HepG2 (cell line): ENCODE measurements around the gene PREX1. TPM values are rescaled to one million over a fixed set of nuclear protein-coding genes. Genes with fewer than 3 reads are reported as not detected.

ENCODE experiments used
- ATAC-seq: fragments of 200-7000 bp; cut with Tn5 transposase; 3 replicates; pipeline ENCODE4 v1.9.1; 2020; ENCODE audit warnings: mild to moderate bottlenecking, moderate library complexity
- BruUV-seq: library from RNA; stranded (reverse); fragments of 400-500 nt; replicated peaks from 2 replicates; lab custom pipeline; 2021; lab: Mats Ljungman, UMichigan
- CTCF ChIA-PET: fragments of 300-600 bp; formaldehyde crosslinking; extraction: SDS; loops from one replicate; lab custom pipeline; 2021; ENCODE audit warnings: low total read pairs, inconsistent platforms, low intra/inter-chr PET ratio; lab: Yijun Ruan, JAX
- POLR2A ChIA-PET: fragments of 350-600 bp; sonication (Branson Sonifier 250); formaldehyde crosslinking; loops from one replicate; lab custom pipeline; 2020; ENCODE audit warnings: antibody characterized with exemption, inconsistent platforms; lab: Yijun Ruan, JAX
- DNase-seq: peaks from one replicate; pipeline ENCODE4 v3.0.0-alpha.2; 2015; ENCODE audit warnings: low spot score
- FAIRE-seq: peaks from 3 replicates; lab custom pipeline; 2011; peaks lifted over from hg19 to GRCh38; lab: Jason Lieb, UNC
- H2AFZ ChIP-seq: one replicate; pipeline ENCODE4 v1.6.1; 2011; ENCODE audit warnings: low read length, inconsistent platforms
- H3K27ac ChIP-seq: fragments of 300-600 bp; 3 replicates; pipeline ENCODE4 v1.8.0; 2011; ENCODE audit warnings: mixed run types, mild to moderate bottlenecking, mixed read lengths, low read length, inconsistent platforms; ENCODE audit not compliant: insufficient read depth; ENCODE audit errors: extremely low read length
- H3K27me3 ChIP-seq, 2 experiments: fragments of 200-600 bp in 1 of 2; 2 replicates in 1 of 2; 3 replicates in 1 of 2; pipeline versions ENCODE4 v1.6.0 to v1.8.0; 2011; ENCODE audit warnings: low read length in 2 of 2, mild to moderate bottlenecking in 2 of 2, moderate library complexity in 2 of 2, inconsistent platforms in 1 of 2; ENCODE audit not compliant: insufficient read depth in 2 of 2, control insufficient read depth in 1 of 2
- H3K36me3 ChIP-seq, 2 experiments: fragments of 200-600 bp in 1 of 2; replicated peaks in 1 of 2; 2 replicates in 1 of 2; 3 replicates in 1 of 2; pipeline versions ENCODE4 v1.5.1 to v1.8.0; 2011; ENCODE audit warnings: low read length in 2 of 2, inconsistent platforms in 1 of 2; ENCODE audit not compliant: insufficient read depth in 2 of 2, control insufficient read depth in 1 of 2
- H3K4me1 ChIP-seq: 2 replicates; pipeline ENCODE4 v1.5.1; 2012; ENCODE audit warnings: low read length, inconsistent platforms; ENCODE audit not compliant: insufficient read depth
- H3K4me2 ChIP-seq: 2 replicates; pipeline ENCODE4 v1.6.0; 2011; ENCODE audit warnings: low read depth, low read length, inconsistent platforms
- H3K4me3 ChIP-seq, 3 experiments: fragments of 200-600 bp in 1 of 3; sonication (generic), shearing (Covaris generic) in 1 of 3; replicated peaks in 1 of 3; 2 replicates each; pipeline ENCODE4 v1.5.1; 2011 to 2016; ENCODE audit warnings: low read length in 3 of 3, inconsistent platforms in 2 of 3, low read depth in 2 of 3, mild to moderate bottlenecking in 2 of 3, control low read depth in 1 of 3, mixed read lengths in 1 of 3; ENCODE audit not compliant: insufficient read depth in 1 of 3
- H3K79me2 ChIP-seq: one replicate; pipeline ENCODE4 v1.6.1; 2011; ENCODE audit warnings: low read length, inconsistent platforms; ENCODE audit not compliant: insufficient read depth
- H3K9ac ChIP-seq: 2 replicates; pipeline ENCODE4 v1.6.0; 2011; ENCODE audit warnings: mild to moderate bottlenecking, low read depth, low read length, inconsistent platforms; ENCODE audit not compliant: insufficient read depth
- H3K9me3 ChIP-seq: 2 replicates; pipeline ENCODE4 v1.5.1; 2012; ENCODE audit warnings: mild to moderate bottlenecking, low read length
- H4K20me1 ChIP-seq: 2 replicates; pipeline ENCODE4 v1.6.0; 2011; ENCODE audit warnings: inconsistent platforms, mild to moderate bottlenecking, low read length, moderate library complexity; ENCODE audit not compliant: insufficient read depth
- CBX1 ChIP-seq: IDR thresholded peaks from one replicate; pipeline ENCODE4 v1.6.1; 2016; ENCODE audit warnings: antibody characterized with exemption, low read depth
- CHD4 ChIP-seq: fragments of 200-600 bp; sonication (generic); IDR thresholded peaks from 2 replicates; pipeline ENCODE4 v1.7.0; 2017; ENCODE audit warnings: mild to moderate bottlenecking, low read length, borderline replicate concordance
- HOXA5 ChIP-seq: sonication (generic); formaldehyde crosslinking; IDR thresholded peaks from 2 replicates; pipeline ENCODE4 v1.4.0; 2020; ENCODE audit warnings: missing genetic modification reagents
- KLF15 ChIP-seq: sonication (generic); formaldehyde crosslinking; IDR thresholded peaks from 2 replicates; pipeline ENCODE4 v1.8.1; 2023; ENCODE audit warnings: borderline replicate concordance, mild to moderate bottlenecking, inconsistent platforms, missing genetic modification reagents, mixed read lengths
- LRRFIP1 ChIP-seq: sonication (generic); formaldehyde crosslinking; conservative IDR thresholded peaks from 2 replicates; pipeline ENCODE4 v1.4.0; 2020; ENCODE audit warnings: missing genetic modification reagents
- MTF2 ChIP-seq: sonication (generic); formaldehyde crosslinking; IDR thresholded peaks from 2 replicates; pipeline ENCODE4 v1.5.0; 2020; ENCODE audit warnings: missing genetic modification reagents, borderline replicate concordance
- RARA ChIP-seq: IDR thresholded peaks from 2 replicates; pipeline ENCODE4 v1.6.1; 2016; ENCODE audit warnings: missing genetic modification reagents, missing compliant biosample characterization
- RARG ChIP-seq: sonication (generic); formaldehyde crosslinking; IDR thresholded peaks from 2 replicates; pipeline ENCODE4 v1.4.0; 2020; ENCODE audit warnings: low read depth, mild to moderate bottlenecking, missing genetic modification reagents
- SP140L ChIP-seq: sonication (generic); formaldehyde crosslinking; IDR thresholded peaks from 2 replicates; pipeline ENCODE4 v1.4.0; 2020; ENCODE audit warnings: missing genetic modification reagents, borderline replicate concordance
- SPEN ChIP-seq: sonication (generic); formaldehyde crosslinking; IDR thresholded peaks from 2 replicates; pipeline ENCODE4 v1.5.1; 2020; ENCODE audit warnings: low read depth, mild to moderate bottlenecking, missing genetic modification reagents
- SSRP1 ChIP-seq: IDR thresholded peaks from 2 replicates; pipeline ENCODE4 v1.6.1; 2016; ENCODE audit warnings: control low read depth
- ZMYM3 ChIP-seq: sonication (generic); formaldehyde crosslinking; IDR thresholded peaks from 2 replicates; pipeline ENCODE4 v1.5.1; 2020; ENCODE audit warnings: mild to moderate bottlenecking, missing genetic modification reagents
- ZNF232 ChIP-seq: sonication (generic); formaldehyde crosslinking; IDR thresholded peaks from 2 replicates; pipeline ENCODE4 v1.4.0; 2020; ENCODE audit warnings: missing genetic modification reagents, borderline replicate concordance
- ZNF484 ChIP-seq: sonication (generic); formaldehyde crosslinking; IDR thresholded peaks from 2 replicates; pipeline ENCODE4 v1.5.1; 2020; ENCODE audit warnings: mild to moderate bottlenecking, low read depth, missing genetic modification reagents, borderline replicate concordance
- ZNF629 ChIP-seq: sonication (generic); formaldehyde crosslinking; conservative IDR thresholded peaks from 2 replicates; pipeline ENCODE4 v1.5.0; 2020; ENCODE audit warnings: missing genetic modification reagents
- ZNF879 ChIP-seq: sonication (generic); formaldehyde crosslinking; IDR thresholded peaks from 2 replicates; pipeline ENCODE4 v1.8.1; 2023; ENCODE audit warnings: missing genetic modification reagents
- WGBS: methylation state at CpG from one replicate; pipeline ENCODE4 v1.1.6; 2017; ENCODE audit warnings: low lambda C conversion rate; 5-methylcytosine and 5-hydroxymethylcytosine counted together
- in situ Hi-C: cut with HindIII; loops from 2 replicates; pipeline ENCODE4 v1.10.0; 2017; ENCODE audit warnings: low pct_unique_long_range_greater_than_20kb; ENCODE audit not compliant: extremely low pct_ligation_motif_present
- intact Hi-C: fragments of 100-400 bp; cut with micrococcal nuclease; formaldehyde crosslinking; loops from one replicate; pipeline ENCODE4 v1.10.0; 2022; ENCODE audit not compliant: unreplicated experiment
- polyA plus RNA-seq, 8 experiments: library from polyadenylated mRNA; depleted of rRNA in 3 of 8; stranded (reverse) in 7 of 8; unstranded in 1 of 8; fragments of >200 nt; fragmentation: Illumina TruSeq in 4 of 8; extraction: Trizol in 4 of 8; gene quantifications; 2 replicates each; pipeline versions ENCODE4 v1.2.1 to v1.2.3, GENCODE V29; 2011 to 2016; ENCODE audit warnings: low read depth in 4 of 8, missing spikeins in 1 of 8, mixed read lengths in 1 of 8; ENCODE audit not compliant: insufficient read depth in 1 of 8
- total RNA-seq, 5 experiments: library from RNA; depleted of rRNA; stranded (reverse); fragments of >200 nt; fragmentation: Illumina TruSeq; extraction: Trizol; gene quantifications; 2 replicates each; pipeline ENCODE4 v1.2.3, GENCODE V29; 2016; ENCODE audit warnings: low read depth in 1 of 5

Gene PREX1
- total and polyA plus RNA-seq, 2 of the 13 experiments (the other 11 are each of a cell fraction or from before 2014, with no cell fraction given), result 0.02 to 0.04 TPM

- ATAC-seq, result no peak
- BruUV-seq, result no TSS peak
These were observed 85.6 kb downstream of the PREX1 start for GRCh38 chr20:48742233-48742632.

More at GRCh38 chr20:48742233-48742632, 85.6 kb downstream of the PREX1 start:
- ChIA-PET POLR2A (no interaction called here), CTCF (no interaction called here)
- no peak overlapping the region for H3K9ac ChIP-seq
- no peak overlapping the region for H3K4me2 ChIP-seq
- DNase-seq (no peak), FAIRE-seq (no peak)
- no peak overlapping the region for H2AFZ ChIP-seq
- no peak overlapping the region for H3K4me3 ChIP-seq
- TF ChIP-seq ZMYM3 (0 out of 2 replicates have a peak, but pooled peaks have one; percentile 38), ZNF629 (CRISPR knock-in tag) (peak; percentile 87), ZNF232 (no peak), HOXA5 (CRISPR knock-in tag) (no peak), RARG (CRISPR knock-in tag) (no peak), KLF15 (no peak), MTF2 (CRISPR knock-in tag) (no peak), ZNF484 (CRISPR knock-in tag) (no peak), ZNF879 (CRISPR knock-in tag) (no peak), CHD4 (peak; percentile 28; the same call in 1 of the 2 replicates), SP140L (CRISPR knock-in tag) (no peak), RARA (CRISPR knock-in tag) (no peak), SPEN (CRISPR knock-in tag) (no peak), CBX1 (no peak), SSRP1 (CRISPR knock-in tag) (no peak), LRRFIP1 (CRISPR knock-in tag) (no peak)
- 38% methylated on average over 6 of the region's 6 CpGs for WGBS
- H3K27ac ChIP-seq, result no peak overlapping the region
- in situ Hi-C loops (no loop called here), intact Hi-C loops (no loop called here)
- H3K27me3 ChIP-seq, result peaks cover 8 to 42% of the 10 kb centered on the region in 2 experiments; a peak in 4 of 5 replicates
- H4K20me1 ChIP-seq, result no peaks in the 10 kb centered on the region
- no peaks in the 10 kb centered on the region for H3K79me2 ChIP-seq
- peaks cover 31% of the 10 kb centered on the region for H3K4me1 ChIP-seq
- H3K9me3 ChIP-seq, result no peaks in the 10 kb centered on the region
- H3K36me3 ChIP-seq, result no peaks in the 10 kb centered on the region
